ENCODE data around the gene BAIAP2. TPM values are rescaled to one million over a fixed set of nuclear protein-coding genes. Genes with fewer than 3 reads are reported as not detected.
A peak's percentile ranks its signal among the peaks of the same experiment; 100 is the strongest.

The BAIAP2 gene
- polyA plus RNA-seq, 2 of the 4 experiments (the other 2 are of a cell fraction) = 7.1 to 27.5 TPM

DNA sequence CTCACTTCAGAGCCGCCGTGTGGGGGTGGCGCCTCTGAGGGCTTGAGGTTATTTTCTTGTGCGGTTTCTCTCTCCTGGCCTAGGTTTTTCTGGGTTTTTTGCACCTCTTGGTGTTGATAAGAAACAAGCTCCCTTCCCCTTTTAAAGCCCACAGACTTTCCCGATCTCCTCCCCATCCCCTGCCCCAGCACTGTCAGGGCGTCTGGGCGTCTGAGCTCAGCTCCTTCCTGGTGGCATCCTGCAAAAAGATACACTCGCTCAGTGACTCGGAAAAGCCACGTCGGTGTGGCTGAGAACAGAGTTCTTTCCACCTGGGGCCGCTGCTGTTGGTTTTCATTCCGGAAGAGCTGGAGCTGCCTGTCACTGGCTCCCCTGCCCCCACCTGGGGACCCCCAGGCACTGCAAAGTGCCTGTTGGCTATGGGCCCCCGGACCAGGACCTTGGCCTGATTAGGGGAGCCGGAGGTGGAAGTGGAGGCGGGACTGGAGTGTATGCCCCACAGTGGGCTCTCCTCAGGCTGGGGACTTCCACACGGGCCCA is 14.5 kb downstream of the BAIAP2 start:
- no peak for ATAC-seq
- CTCF ChIA-PET = interaction anchor here (1.0 to 37.9 kb wide), 5 partner anchors 8 to 93 kb away, joined by 3 to 880 read pairs (median 4); no protein-coding TSS in a partner anchor
- 77% methylated on average over 17 of the region's 17 CpGs for WGBS (ENCODE audit: missing lambda C conversion rate)
- Histone ChIP-seq H3K27ac (peak overlapping the region; percentile 9 to 52; a peak in 2 of 6 replicates), H3K4me1 (peaks cover 18% of the 10 kb centered on the region), H3K4me2 (no peak overlapping the region), H3K9me3 (no peaks in the 10 kb centered on the region), H3K4me3 (no peak overlapping the region)
- FAIRE-seq = no peak
- POLR2A ChIA-PET = interaction anchor here (0.6 kb wide), 2 partner anchors 249 to 876 kb away, joined by 3 read pairs; no protein-coding TSS in a partner anchor
- no peak for DNase-seq (ENCODE audit: low read depth in 1 of 2, low spot score in 1 of 2)
- TF ChIP-seq, protein P1, sequence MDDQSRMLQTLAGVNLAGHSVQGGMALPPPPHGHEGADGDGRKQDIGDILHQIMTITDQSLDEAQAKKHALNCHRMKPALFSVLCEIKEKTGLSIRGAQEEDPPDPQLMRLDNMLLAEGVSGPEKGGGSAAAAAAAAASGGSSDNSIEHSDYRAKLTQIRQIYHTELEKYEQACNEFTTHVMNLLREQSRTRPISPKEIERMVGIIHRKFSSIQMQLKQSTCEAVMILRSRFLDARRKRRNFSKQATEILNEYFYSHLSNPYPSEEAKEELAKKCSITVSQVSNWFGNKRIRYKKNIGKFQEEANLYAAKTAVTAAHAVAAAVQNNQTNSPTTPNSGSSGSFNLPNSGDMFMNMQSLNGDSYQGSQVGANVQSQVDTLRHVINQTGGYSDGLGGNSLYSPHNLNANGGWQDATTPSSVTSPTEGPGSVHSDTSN (IDR thresholded peaks at IDR 0.05) = no peak
- TF ChIP-seq, protein P2, sequence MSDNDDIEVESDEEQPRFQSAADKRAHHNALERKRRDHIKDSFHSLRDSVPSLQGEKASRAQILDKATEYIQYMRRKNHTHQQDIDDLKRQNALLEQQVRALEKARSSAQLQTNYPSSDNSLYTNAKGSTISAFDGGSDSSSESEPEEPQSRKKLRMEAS (IDR thresholded peaks at IDR 0.05) = no peak
- TF ChIP-seq NFE2L2 (conservative IDR thresholded peaks at IDR 0.05; ENCODE audit: low read length) = no peak
- no peak for TF ChIP-seq PHF8 (IDR thresholded peaks at IDR 0.05; ENCODE audit: borderline replicate concordance, low read depth)
- TF ChIP-seq MAFK (IDR thresholded peaks at IDR 0.05; ENCODE audit: partially characterized antibody) = no peak
- TF ChIP-seq FOSB (CRISPR knock-in tag; IDR thresholded peaks at IDR 0.05) = no peak
- TF ChIP-seq FOSL2 (IDR thresholded peaks at IDR 0.05) = no peak
- no peak for TF ChIP-seq FOSL2 (CRISPR knock-in tag; IDR thresholded peaks at IDR 0.05)
- no peak for TF ChIP-seq HOXA7 (CRISPR knock-in tag; IDR thresholded peaks at IDR 0.05)
- TF ChIP-seq RAD21 (conservative IDR thresholded peaks at IDR 0.05 in 1 of 2, IDR thresholded peaks at IDR 0.05 in 1 of 2) = no peak
- no peak for TF ChIP-seq POLR2AphosphoS2 (conservative IDR thresholded peaks at IDR 0.05; ENCODE audit: low read length)
- TF ChIP-seq, protein P3, sequence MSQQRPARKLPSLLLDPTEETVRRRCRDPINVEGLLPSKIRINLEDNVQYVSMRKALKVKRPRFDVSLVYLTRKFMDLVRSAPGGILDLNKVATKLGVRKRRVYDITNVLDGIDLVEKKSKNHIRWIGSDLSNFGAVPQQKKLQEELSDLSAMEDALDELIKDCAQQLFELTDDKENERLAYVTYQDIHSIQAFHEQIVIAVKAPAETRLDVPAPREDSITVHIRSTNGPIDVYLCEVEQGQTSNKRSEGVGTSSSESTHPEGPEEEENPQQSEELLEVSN (IDR thresholded peaks at IDR 0.05; ENCODE audit: borderline replicate concordance, low read depth) = no peak

DNA sequence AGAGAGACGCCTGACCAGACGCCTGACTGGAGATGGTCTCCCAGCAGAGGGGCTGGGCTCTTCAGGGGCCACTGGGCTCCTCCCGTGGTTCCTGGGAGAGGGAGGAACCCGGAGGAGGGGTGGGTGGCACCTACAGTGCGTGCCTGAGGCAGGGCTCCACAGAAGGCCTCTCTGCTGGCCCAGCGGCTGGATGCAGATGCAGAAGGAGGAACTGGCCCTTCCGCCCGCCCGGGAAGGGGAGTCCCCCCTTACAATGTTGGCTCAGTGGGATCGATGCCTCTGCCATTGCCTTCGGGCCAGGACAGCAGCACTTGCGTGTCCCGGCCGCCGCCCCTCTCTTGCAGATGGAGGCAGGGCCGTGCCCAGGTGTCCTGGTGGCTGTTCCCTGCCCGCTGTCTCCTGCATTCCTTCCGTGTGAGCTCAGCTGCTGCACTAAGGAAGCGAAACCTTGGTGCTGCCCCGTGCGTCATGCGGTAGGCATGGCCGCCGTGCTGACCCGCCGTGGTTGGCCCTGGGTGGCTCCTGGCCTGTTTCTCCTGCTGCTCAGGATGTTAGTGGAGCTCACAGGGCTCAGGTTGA is 15.1 kb downstream of the BAIAP2 start:
- H3K4me2 ChIP-seq = 0 out of 3 replicates have a peak overlapping the region, but pooled peaks have one; percentile 6
- ATAC-seq = peak; percentile 30 to 57; a peak in 5 of 6 replicates
- POLR2A ChIA-PET = interaction anchor here (0.6 to 1.2 kb wide), 2 partner anchors 15 to 877 kb away, joined by 3 to 4 read pairs; partner anchors contain the start of gene BAIAP2
- no peak for FAIRE-seq
- H3K27ac ChIP-seq = peak overlapping the region; percentile 9 to 52; a peak in 2 of 6 replicates
- peaks cover 12% of the 10 kb centered on the region; the same call in 2 of the 3 replicates for H3K4me1 ChIP-seq
- DNase-seq (ENCODE audit: low read depth in 1 of 2, low spot score in 1 of 2) = peak in 1 of 2 experiments; percentile 41
- no peaks in the 10 kb centered on the region for H3K9me3 ChIP-seq
- CTCF ChIA-PET = interaction anchor here (0.7 to 37.9 kb wide), 5 partner anchors 10 to 93 kb away, joined by 3 to 880 read pairs (median 3); no protein-coding TSS in a partner anchor
- H3K4me3 ChIP-seq = no peak overlapping the region
- 80% methylated on average over 26 of the region's 26 CpGs for WGBS (ENCODE audit: missing lambda C conversion rate)
- TF ChIP-seq RNF2 (IDR thresholded peaks at IDR 0.05; ENCODE audit: borderline replicate concordance, low read depth) = no peak

DNA sequence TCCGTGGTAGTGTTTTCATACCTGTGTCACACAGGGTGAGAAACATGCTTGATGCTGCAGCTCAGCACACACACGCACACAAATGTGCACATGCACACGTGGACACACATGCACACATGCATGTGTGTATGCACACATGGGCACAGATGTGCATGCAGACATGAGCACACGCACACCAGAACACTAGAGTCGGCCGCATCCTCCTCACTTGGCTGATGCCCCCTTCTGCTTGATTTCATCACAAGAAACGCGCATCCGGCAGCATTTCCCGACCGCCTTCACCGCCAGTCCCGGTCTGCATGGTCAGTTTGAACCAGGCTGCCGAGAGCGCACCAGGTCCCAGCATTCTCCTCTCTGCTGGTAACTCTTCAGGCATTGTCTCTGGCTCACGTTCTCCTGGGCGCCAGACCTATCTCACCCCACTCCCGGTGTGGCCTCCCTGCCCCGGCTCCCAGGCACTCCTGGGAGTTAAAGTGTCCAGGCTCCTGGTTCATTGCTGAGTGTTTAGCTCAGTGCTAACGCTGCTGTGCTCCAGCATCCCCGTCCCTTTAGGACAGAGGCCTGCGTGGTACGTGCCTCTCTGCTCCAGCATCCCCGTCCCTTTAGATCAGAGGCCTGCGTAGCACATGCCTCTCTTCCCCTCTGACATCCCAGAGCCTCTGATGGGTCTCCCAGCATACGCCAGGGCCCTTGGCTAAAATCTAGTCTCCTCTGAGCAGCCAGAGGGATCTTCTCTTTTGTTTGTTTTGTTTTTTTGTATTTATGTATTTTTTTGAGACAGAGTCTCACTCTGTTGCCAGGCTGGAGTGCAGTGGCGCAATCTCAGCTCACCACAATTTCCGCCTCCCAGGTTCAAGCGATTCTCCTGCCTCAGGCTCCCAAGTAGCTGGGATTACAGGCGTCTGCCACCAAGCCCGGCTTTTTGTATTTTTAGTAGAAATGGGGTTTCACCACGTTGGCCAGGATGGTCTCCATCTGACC is 16.0 kb downstream of the BAIAP2 start:
- FAIRE-seq = no peak
- Histone ChIP-seq H3K4me2 (no peak overlapping the region), H3K9me3 (no peaks in the 10 kb centered on the region), H3K27ac (0 out of 6 replicates have a peak overlapping the region, but pooled peaks of 1 of the 2 experiments have one; percentile 52), H3K4me3 (no peak overlapping the region), H3K4me1 (0 out of 3 replicates have a peak, but pooled peaks cover 4% of the 10 kb centered on the region)
- no peak for DNase-seq (ENCODE audit: low read depth in 1 of 2, low spot score in 1 of 2)
- TF ChIP-seq FOSL2 (IDR thresholded peaks at IDR 0.05) (no peak), FOSL2 (CRISPR knock-in tag; IDR thresholded peaks at IDR 0.05) (no peak), RARB (CRISPR knock-in tag; IDR thresholded peaks at IDR 0.05) (no peak), GATA3 (IDR thresholded peaks at IDR 0.05; ENCODE audit: borderline replicate concordance) (no peak)
- CTCF ChIA-PET = interaction anchor here (0.7 to 37.9 kb wide), 3 partner anchors 27 to 71 kb away, joined by 3 to 880 read pairs (median 6); no protein-coding TSS in a partner anchor
- POLR2A ChIA-PET = interaction anchor here (1.2 kb wide), 1 partner anchor 16 kb away, joined by 4 read pairs; the partner anchor contains the start of gene BAIAP2
- no peak for ATAC-seq
- 88% methylated on average over 32 of the region's 32 CpGs for WGBS (ENCODE audit: missing lambda C conversion rate)

Data from A549 (cell line).